MCF 10A (cell line): Measurements from ENCODE around the gene KDM4E. TPM values are rescaled to one million over a fixed set of nuclear protein-coding genes. Genes with fewer than 3 reads are reported as not detected.
A peak's percentile ranks its signal among the peaks of the same experiment; 100 is the strongest.

ENCODE experiments used
- BruUV-seq: library from RNA; stranded (reverse); fragments of 400-500 nt; replicated peaks from 2 replicates; lab custom pipeline; 2021; lab: Mats Ljungman, UMichigan
- CTCF ChIA-PET: fragments of 300-600 bp; sonication (Branson Sonifier 250); formaldehyde crosslinking; extraction: SDS; loops from one replicate; lab custom pipeline; 2021; ENCODE audit warnings: antibody characterized with exemption, inconsistent platforms; lab: Yijun Ruan, JAX
- POLR2A ChIA-PET: fragments of 300-600, 350-650 bp; sonication (Branson Sonifier 250); formaldehyde crosslinking; extraction: SDS; loops from one replicate; lab custom pipeline; 2020; ENCODE audit warnings: antibody characterized with exemption, inconsistent platforms; lab: Yijun Ruan, JAX
- DNase-seq: peaks from one replicate; pipeline ENCODE4 v3.0.0-alpha.2; 2018; ENCODE audit not compliant: unreplicated experiment
- H3K27ac Mint-ChIP-seq: one replicate; pipeline ENCODE4 v1.8.0; 2022; ENCODE audit warnings: mild to moderate bottlenecking, low read depth, mixed read lengths; ENCODE audit not compliant: unreplicated experiment
- H3K27me3 Mint-ChIP-seq: one replicate; pipeline ENCODE4 v1.8.0; 2022; ENCODE audit warnings: mixed read lengths; ENCODE audit not compliant: insufficient read depth, unreplicated experiment
- H3K36me3 Mint-ChIP-seq: one replicate; pipeline ENCODE4 v1.8.0; 2022; ENCODE audit warnings: mild to moderate bottlenecking, moderate library complexity, mixed read lengths; ENCODE audit not compliant: insufficient read depth, unreplicated experiment
- H3K4me1 Mint-ChIP-seq: one replicate; pipeline ENCODE4 v1.8.0; 2022; ENCODE audit warnings: mixed read lengths; ENCODE audit not compliant: insufficient read depth, unreplicated experiment
- H3K4me3 Mint-ChIP-seq: one replicate; pipeline ENCODE4 v1.8.0; 2022; ENCODE audit warnings: mild to moderate bottlenecking, moderate library complexity, mixed read lengths; ENCODE audit not compliant: unreplicated experiment
- H3K9me3 Mint-ChIP-seq: one replicate; pipeline ENCODE4 v1.8.0; 2022; ENCODE audit warnings: mixed read lengths; ENCODE audit not compliant: unreplicated experiment
- CTCF ChIP-seq: fragments of 200-600 bp; IDR thresholded peaks from one replicate; pipeline ENCODE4 v1.8.0; 2022; ENCODE audit warnings: antibody characterized with exemption, mild to moderate bottlenecking; ENCODE audit not compliant: unreplicated experiment
- intact Hi-C: fragments of 100-400 bp; cut with micrococcal nuclease; formaldehyde crosslinking; loops from 2 replicates; pipeline ENCODE4 v1.14.1; 2022
- total RNA-seq: library from RNA; stranded (reverse); gene quantifications from 2 replicates; pipeline ENCODE4 v1.2.3, GENCODE V29; 2022

The KDM4E gene
- total RNA-seq, 1 experiment from 2014 or later = not detected

GRCh38 chr11:94993400-94993943 is 31.6 kb upstream of the KDM4E start:
- Mint-ChIP-seq H3K36me3 (no peaks in the 10 kb centered on the region), H3K27ac (no peak overlapping the region), H3K4me3 (no peak overlapping the region), H3K4me1 (no peaks in the 10 kb centered on the region), H3K9me3 (no peaks in the 10 kb centered on the region), H3K27me3 (peaks cover 26% of the 10 kb centered on the region)
- no peak for DNase-seq
- no TSS peak for BruUV-seq
- intact Hi-C loops = no loop called here
- CTCF ChIA-PET = no interaction called here
- no peak for TF ChIP-seq CTCF
- POLR2A ChIA-PET = interaction anchor here (0.6 to 0.7 kb wide), 2 partner anchors 299 to 1280 kb away, joined by 3 read pairs; no protein-coding TSS in a partner anchor

- peak; percentile 3 for DNase-seq
- TF ChIP-seq CTCF = no peak
- intact Hi-C loops = no loop called here
- no peak overlapping the region for H3K27ac Mint-ChIP-seq
- H3K36me3 Mint-ChIP-seq = no peaks in the 10 kb centered on the region
- H3K27me3 Mint-ChIP-seq = no peaks in the 10 kb centered on the region
- ChIA-PET CTCF (no interaction called here), POLR2A (no interaction called here)
- no peaks in the 10 kb centered on the region for H3K9me3 Mint-ChIP-seq
- H3K4me1 Mint-ChIP-seq = no peaks in the 10 kb centered on the region
- BruUV-seq = no TSS peak
- H3K4me3 Mint-ChIP-seq = no peak overlapping the region
Measured at GRCh38 chr11:94997437-94997836, 27.6 kb upstream of the KDM4E start.

- H3K27me3 Mint-ChIP-seq = no peaks in the 10 kb centered on the region
- ChIA-PET CTCF (interaction anchor here (0.7 kb wide), 1 partner anchor 707 kb away, joined by 4 read pairs; no protein-coding TSS in a partner anchor), POLR2A (no interaction called here)
- no peaks in the 10 kb centered on the region for H3K36me3 Mint-ChIP-seq
- TF ChIP-seq CTCF = no peak
- no peak overlapping the region for H3K27ac Mint-ChIP-seq
- no peaks in the 10 kb centered on the region for H3K4me1 Mint-ChIP-seq
- no peak for DNase-seq
- no peak overlapping the region for H3K4me3 Mint-ChIP-seq
- intact Hi-C loops = no loop called here
- no TSS peak for BruUV-seq
- H3K9me3 Mint-ChIP-seq = no peaks in the 10 kb centered on the region
Measured at GRCh38 chr11:94998285-94998684, 26.8 kb upstream of the KDM4E start.

- intact Hi-C loops = no loop called here
- Mint-ChIP-seq H3K27me3 (peaks cover 21% of the 10 kb centered on the region), H3K27ac (no peak overlapping the region), H3K4me3 (no peak overlapping the region), H3K36me3 (no peaks in the 10 kb centered on the region), H3K9me3 (no peaks in the 10 kb centered on the region), H3K4me1 (no peaks in the 10 kb centered on the region)
- DNase-seq = no peak
- TF ChIP-seq CTCF = no peak
- ChIA-PET CTCF (no interaction called here), POLR2A (no interaction called here)
- BruUV-seq = no TSS peak
Measured at GRCh38 chr11:95003716-95004115, 21.3 kb upstream of the KDM4E start.
